Parietal lobe (tissue), 2 donors: ENCODE data around the gene SHTN1. TPM values are rescaled to one million over a fixed set of nuclear protein-coding genes. Genes with fewer than 3 reads are reported as not detected.

Source experiments
- small RNA-seq: library from RNA; depleted of rRNA; stranded (forward); fragments of <200 nt; gene quantifications from one replicate; pipeline ENCODE3, GENCODE V24; 2014; ENCODE audit warnings: low replicate concordance
- total RNA-seq: library from RNA; depleted of rRNA; stranded (reverse); fragments of >200 nt; gene quantifications from one replicate; pipeline ENCODE4 v1.2.3, GENCODE V29; 2014

SHTN1 gene, protein sequence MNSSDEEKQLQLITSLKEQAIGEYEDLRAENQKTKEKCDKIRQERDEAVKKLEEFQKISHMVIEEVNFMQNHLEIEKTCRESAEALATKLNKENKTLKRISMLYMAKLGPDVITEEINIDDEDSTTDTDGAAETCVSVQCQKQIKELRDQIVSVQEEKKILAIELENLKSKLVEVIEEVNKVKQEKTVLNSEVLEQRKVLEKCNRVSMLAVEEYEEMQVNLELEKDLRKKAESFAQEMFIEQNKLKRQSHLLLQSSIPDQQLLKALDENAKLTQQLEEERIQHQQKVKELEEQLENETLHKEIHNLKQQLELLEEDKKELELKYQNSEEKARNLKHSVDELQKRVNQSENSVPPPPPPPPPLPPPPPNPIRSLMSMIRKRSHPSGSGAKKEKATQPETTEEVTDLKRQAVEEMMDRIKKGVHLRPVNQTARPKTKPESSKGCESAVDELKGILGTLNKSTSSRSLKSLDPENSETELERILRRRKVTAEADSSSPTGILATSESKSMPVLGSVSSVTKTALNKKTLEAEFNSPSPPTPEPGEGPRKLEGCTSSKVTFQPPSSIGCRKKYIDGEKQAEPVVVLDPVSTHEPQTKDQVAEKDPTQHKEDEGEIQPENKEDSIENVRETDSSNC
- total RNA-seq, result 109 TPM

DNA sequence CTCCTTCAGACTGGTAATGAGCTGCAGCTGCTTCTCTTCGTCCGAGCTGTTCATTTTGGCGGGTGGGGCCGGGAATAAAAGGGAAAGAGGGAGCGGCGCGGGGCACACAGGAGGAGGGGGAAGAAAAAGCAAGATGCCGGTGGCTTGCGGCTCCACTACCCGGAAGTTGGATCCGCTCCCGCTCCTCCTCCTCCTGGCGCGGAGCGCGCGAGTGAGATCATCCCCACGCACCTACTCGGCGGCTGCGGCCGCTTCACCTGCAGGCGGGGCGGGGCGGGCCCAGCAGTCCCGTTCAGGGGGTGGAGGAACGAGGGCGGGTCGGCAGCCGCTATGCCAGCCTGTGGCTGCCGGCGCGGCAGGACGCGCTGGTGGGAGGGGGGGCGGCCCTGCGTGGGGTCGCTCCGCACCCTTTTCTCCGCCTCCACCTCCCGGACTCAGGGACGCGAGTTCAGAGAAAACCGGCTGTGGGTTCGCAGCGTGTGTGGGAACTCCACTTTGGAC, at the start of gene SHTN1:
SHTN1 (minus strand) TSS at position 162 of the 501 bp plus-strand sequence; CDS start at position 54, 108 bp downstream.

GRCh38 chr10:116849248-116850057, 155.5 kb downstream of the SHTN1 start, which contains the start of gene ENO4:
Gene ENO4 (plus strand): TSS chr10:116849499. CDS start chr10:116849567, 68 bp downstream.

Small RNA genes within 50 kb of the gene (small RNA-seq; reads per million reads assigned to genes)
- not detected for gene AC012308.1

Other genes with a start within 250 kb of the SHTN1 start
- 1.9 TPM for gene ENO4, start 155.7 kb downstream of the SHTN1 start, total RNA-seq
- 2.5 TPM for gene VAX1, start 133.1 kb upstream of the SHTN1 start, total RNA-seq
- gene KCNK18, start 192.3 kb upstream of the SHTN1 start, total RNA-seq, result not detected
- 0.31 TPM for gene SLC18A2, start 235.9 kb upstream of the SHTN1 start, total RNA-seq